Loucy (cell line): ENCODE measurements around the gene NMBR.

Source experiments
- H2AFZ ChIP-seq: fragments of 200-600 bp; sonication (generic); 2 replicates; pipeline ENCODE4 v1.6.0; 2016; ENCODE audit warnings: antibody characterized with exemption, mild to moderate bottlenecking, low read length, moderate library complexity
- H3F3A ChIP-seq: fragments of 200-600 bp; 2 replicates; pipeline ENCODE4 v1.6.0; 2016; ENCODE audit warnings: antibody characterized with exemption, low read depth, mild to moderate bottlenecking
- H3K27me3 ChIP-seq: fragments of 200-600 bp; sonication (generic); 2 replicates; pipeline ENCODE4 v1.6.1; 2014; ENCODE audit warnings: low read length, mild to moderate bottlenecking; ENCODE audit not compliant: insufficient read depth, poor library complexity, severe bottlenecking
- H3K36me3 ChIP-seq: fragments of 200-600 bp; sonication (generic); 2 replicates; pipeline ENCODE4 v1.6.1; 2016; ENCODE audit warnings: low read length; ENCODE audit not compliant: insufficient read depth
- H3K4me1 ChIP-seq: fragments of 200-600 bp; sonication (generic); 2 replicates; pipeline ENCODE4 v1.5.1; 2014; ENCODE audit warnings: low read length, mild to moderate bottlenecking; ENCODE audit not compliant: insufficient read depth, poor library complexity, severe bottlenecking
- H3K4me2 ChIP-seq: fragments of 200-600 bp; sonication (generic); 2 replicates; pipeline ENCODE4 v1.6.0; 2014; ENCODE audit warnings: antibody characterized with exemption, low read length, low read depth, mild to moderate bottlenecking; ENCODE audit not compliant: poor library complexity, severe bottlenecking
- H3K4me3 ChIP-seq: fragments of 200-600 bp; sonication (generic); 2 replicates; pipeline ENCODE4 v1.5.1; 2014; ENCODE audit warnings: low read length, mild to moderate bottlenecking, mixed read lengths; ENCODE audit not compliant: poor library complexity, severe bottlenecking
- H3K79me2 ChIP-seq: fragments of 200-600 bp; sonication (generic); 2 replicates; pipeline ENCODE4 v1.6.1; 2014; ENCODE audit warnings: low read length; ENCODE audit not compliant: insufficient read depth
- H3K9ac ChIP-seq: fragments of 200-600 bp; sonication (generic); 2 replicates; pipeline ENCODE4 v1.6.0; 2014; ENCODE audit warnings: mild to moderate bottlenecking, low read depth, low read length, moderate library complexity; ENCODE audit not compliant: poor library complexity, severe bottlenecking
- H3K9me2 ChIP-seq: fragments of 200-600 bp; sonication (generic); replicated peaks from 2 replicates; pipeline ENCODE4 v1.6.1; 2016; ENCODE audit warnings: low read depth, low read length, mixed read lengths
- H3K9me3 ChIP-seq: fragments of 200-600 bp; sonication (generic); 2 replicates; pipeline ENCODE4 v1.6.1; 2014; ENCODE audit warnings: mild to moderate bottlenecking, antibody characterized with exemption, low read length, low read depth; ENCODE audit not compliant: insufficient read depth
- H4K20me1 ChIP-seq: fragments of 200-600 bp; sonication (generic); 2 replicates; pipeline ENCODE4 v1.6.0; 2014; ENCODE audit warnings: antibody characterized with exemption, low read length, mild to moderate bottlenecking; ENCODE audit not compliant: insufficient read depth, poor library complexity, severe bottlenecking
- CTCF ChIP-seq: fragments of 200-600 bp; sonication (generic); conservative IDR thresholded peaks from 2 replicates; pipeline ENCODE4 v1.5.1; 2014; ENCODE audit warnings: mild to moderate bottlenecking, antibody characterized with exemption, low read length
- EZH2phosphoT487 ChIP-seq: fragments of 200-600 bp; IDR thresholded peaks from 2 replicates; pipeline ENCODE4 v1.6.1; 2018; ENCODE audit warnings: antibody characterized with exemption, mild to moderate bottlenecking, moderate library complexity, borderline replicate concordance

The NMBR gene

GRCh38 chr6:142187209-142187608, 40.3 kb upstream of the NMBR start:
- Histone ChIP-seq H4K20me1 (no peaks in the 10 kb centered on the region), H3K27me3 (no peaks in the 10 kb centered on the region), H3K9me2 (no peaks in the 10 kb centered on the region), H2AFZ (no peak overlapping the region), H3F3A (peaks cover 3% of the 10 kb centered on the region; the same call in 1 of the 2 replicates), H3K9ac (no peak overlapping the region), H3K79me2 (no peaks in the 10 kb centered on the region), H3K36me3 (peaks cover 21% of the 10 kb centered on the region), H3K4me2 (no peak overlapping the region), H3K4me1 (peaks cover 35% of the 10 kb centered on the region), H3K9me3 (no peaks in the 10 kb centered on the region), H3K4me3 (no peak overlapping the region)
- TF ChIP-seq CTCF (no peak), EZH2phosphoT487 (no peak)

GRCh38 chr6:142185641-142186040, 38.7 kb upstream of the NMBR start:
- Histone ChIP-seq H3K9me2 (no peaks in the 10 kb centered on the region), H4K20me1 (no peaks in the 10 kb centered on the region), H3K9ac (no peak overlapping the region), H3K4me2 (peak overlapping the region; percentile 56), H3K79me2 (no peaks in the 10 kb centered on the region), H3K9me3 (no peaks in the 10 kb centered on the region), H3K4me3 (peak overlapping the region; percentile 4), H3K4me1 (peaks cover 35% of the 10 kb centered on the region), H2AFZ (no peak overlapping the region), H3F3A (peaks cover 3% of the 10 kb centered on the region; the same call in 1 of the 2 replicates), H3K27me3 (no peaks in the 10 kb centered on the region), H3K36me3 (peaks cover 10% of the 10 kb centered on the region; the same call in 1 of the 2 replicates)
- no peak for TF ChIP-seq EZH2phosphoT487
- TF ChIP-seq CTCF: no peak

GRCh38 chr6:142184307-142184706, 37.4 kb upstream of the NMBR start:
- peaks cover 5% of the 10 kb centered on the region; the same call in 1 of the 2 replicates for H3K36me3 ChIP-seq
- H3K4me2 ChIP-seq: no peak overlapping the region
- H3K4me3 ChIP-seq: no peak overlapping the region
- peaks cover 3% of the 10 kb centered on the region; the same call in 1 of the 2 replicates for H3F3A ChIP-seq
- H3K4me1 ChIP-seq: peaks cover 35% of the 10 kb centered on the region
- no peaks in the 10 kb centered on the region for H4K20me1 ChIP-seq
- H3K9me3 ChIP-seq: no peaks in the 10 kb centered on the region
- TF ChIP-seq CTCF (no peak), EZH2phosphoT487 (no peak)
- H3K27me3 ChIP-seq: no peaks in the 10 kb centered on the region
- H2AFZ ChIP-seq: no peak overlapping the region
- no peaks in the 10 kb centered on the region for H3K79me2 ChIP-seq
- no peaks in the 10 kb centered on the region for H3K9me2 ChIP-seq
- H3K9ac ChIP-seq: no peak overlapping the region
